Memory B cell (primary cell): Measurements from ENCODE around the gene SORD.
A peak's percentile ranks its signal among the peaks of the same experiment; 100 is the strongest.
"Not testable (repeated sequence)": the region's sequence is repeated elsewhere in the genome, so short reads cannot be mapped to it uniquely, and the experiment has no call there.

Experiments
- ATAC-seq: fragments of 150-1000 bp; cut with Tn5 transposase; 2 replicates; pipeline ENCODE4 v1.10.0; 2021; ENCODE audit warnings: low read depth, mild to moderate bottlenecking, moderate library complexity
- DNase-seq, 2 donors: peaks; one replicate each; pipeline ENCODE4 v3.0.0; 2022; ENCODE audit warnings: low spot score in 2 of 2
- H3K27ac Mint-ChIP-seq: one replicate; pipeline ENCODE4 v1.8.0; 2022; ENCODE audit warnings: mild to moderate bottlenecking, moderate library complexity, mixed read lengths
- H3K27me3 Mint-ChIP-seq: one replicate; pipeline ENCODE4 v1.8.0; 2022; ENCODE audit warnings: mixed read lengths
- H3K36me3 Mint-ChIP-seq: one replicate; pipeline ENCODE4 v1.8.0; 2022; ENCODE audit warnings: mild to moderate bottlenecking, mixed read lengths
- H3K4me1 Mint-ChIP-seq: one replicate; pipeline ENCODE4 v1.8.0; 2022; ENCODE audit warnings: mixed read lengths
- H3K4me3 Mint-ChIP-seq: one replicate; pipeline ENCODE4 v1.8.0; 2022; ENCODE audit warnings: mild to moderate bottlenecking, moderate library complexity, mixed read lengths
- H3K9me3 Mint-ChIP-seq: one replicate; pipeline ENCODE4 v1.8.0; 2022; ENCODE audit warnings: mixed read lengths

SORD gene

DNA sequence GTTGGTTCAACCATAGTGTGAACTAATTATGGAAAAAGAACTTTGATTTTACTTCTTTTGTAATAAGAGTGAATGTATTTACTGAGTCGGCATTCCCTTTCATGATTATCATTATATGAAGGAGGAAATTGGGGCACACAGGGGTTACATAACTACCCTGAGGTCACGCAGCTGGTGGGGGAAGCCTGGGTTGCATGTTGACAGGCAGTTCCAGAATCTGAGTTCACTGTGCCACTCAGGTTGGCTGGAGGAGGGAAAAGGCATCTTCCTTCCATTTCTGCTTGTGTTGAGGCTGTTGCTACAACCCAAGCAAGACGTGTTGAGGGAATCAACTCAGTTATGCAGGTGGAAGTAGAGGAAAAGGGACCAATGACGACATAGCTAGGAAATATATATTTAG lies 11.1 kb downstream of the SORD start:
- H3K4me3 Mint-ChIP-seq, H3K27me3 Mint-ChIP-seq, ATAC-seq, H3K27ac Mint-ChIP-seq, DNase-seq, H3K9me3 Mint-ChIP-seq: not testable (repeated sequence)
- Mint-ChIP-seq H3K4me1 (peaks cover 16% of the 10 kb centered on the region), H3K36me3 (peaks cover 16% of the 10 kb centered on the region)

DNA sequence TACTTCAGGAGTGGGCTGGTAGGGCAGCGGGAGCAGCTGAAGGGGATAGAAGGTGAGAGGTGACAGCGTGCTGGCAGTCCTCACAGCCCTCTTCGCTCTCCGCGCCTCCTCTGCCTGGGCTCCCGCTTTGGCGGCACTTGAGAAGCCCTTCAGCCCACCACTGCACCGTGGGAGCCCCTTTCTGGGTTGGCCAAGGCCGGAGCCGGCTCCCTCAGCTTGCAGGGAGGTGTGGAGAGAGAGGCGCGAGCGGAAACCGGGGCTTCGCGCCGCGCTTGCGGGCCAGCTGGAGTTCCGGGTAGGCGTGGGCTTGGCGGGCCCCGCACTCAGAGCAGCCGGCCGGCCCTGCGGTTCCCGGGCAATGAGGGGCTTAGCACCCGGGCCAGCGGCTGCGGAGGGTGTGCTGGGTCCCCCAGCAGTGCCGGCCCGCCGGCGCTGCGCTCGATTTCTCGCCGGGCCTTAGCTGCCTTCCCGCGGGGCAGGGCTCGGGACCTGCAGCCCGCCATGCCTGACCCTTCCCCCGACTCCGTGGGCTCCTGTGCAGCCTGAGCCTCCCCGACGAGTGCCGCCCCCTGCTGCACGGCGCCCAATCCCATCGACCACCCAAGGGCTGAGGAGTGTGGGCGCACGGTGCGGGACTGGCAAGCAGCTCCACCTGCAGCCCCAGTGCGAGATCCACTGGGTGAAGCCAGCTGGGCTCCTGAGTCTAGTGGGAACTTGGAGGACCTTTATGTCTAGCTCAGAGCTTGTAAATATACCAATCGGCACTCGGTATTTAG lies 11.8 kb downstream of the SORD start:
- H3K9me3 Mint-ChIP-seq, H3K27me3 Mint-ChIP-seq, H3K27ac Mint-ChIP-seq, H3K4me3 Mint-ChIP-seq, DNase-seq, ATAC-seq: not testable (repeated sequence)
- peaks cover 12% of the 10 kb centered on the region for H3K36me3 Mint-ChIP-seq
- H3K4me1 Mint-ChIP-seq = peaks cover 12% of the 10 kb centered on the region

DNA sequence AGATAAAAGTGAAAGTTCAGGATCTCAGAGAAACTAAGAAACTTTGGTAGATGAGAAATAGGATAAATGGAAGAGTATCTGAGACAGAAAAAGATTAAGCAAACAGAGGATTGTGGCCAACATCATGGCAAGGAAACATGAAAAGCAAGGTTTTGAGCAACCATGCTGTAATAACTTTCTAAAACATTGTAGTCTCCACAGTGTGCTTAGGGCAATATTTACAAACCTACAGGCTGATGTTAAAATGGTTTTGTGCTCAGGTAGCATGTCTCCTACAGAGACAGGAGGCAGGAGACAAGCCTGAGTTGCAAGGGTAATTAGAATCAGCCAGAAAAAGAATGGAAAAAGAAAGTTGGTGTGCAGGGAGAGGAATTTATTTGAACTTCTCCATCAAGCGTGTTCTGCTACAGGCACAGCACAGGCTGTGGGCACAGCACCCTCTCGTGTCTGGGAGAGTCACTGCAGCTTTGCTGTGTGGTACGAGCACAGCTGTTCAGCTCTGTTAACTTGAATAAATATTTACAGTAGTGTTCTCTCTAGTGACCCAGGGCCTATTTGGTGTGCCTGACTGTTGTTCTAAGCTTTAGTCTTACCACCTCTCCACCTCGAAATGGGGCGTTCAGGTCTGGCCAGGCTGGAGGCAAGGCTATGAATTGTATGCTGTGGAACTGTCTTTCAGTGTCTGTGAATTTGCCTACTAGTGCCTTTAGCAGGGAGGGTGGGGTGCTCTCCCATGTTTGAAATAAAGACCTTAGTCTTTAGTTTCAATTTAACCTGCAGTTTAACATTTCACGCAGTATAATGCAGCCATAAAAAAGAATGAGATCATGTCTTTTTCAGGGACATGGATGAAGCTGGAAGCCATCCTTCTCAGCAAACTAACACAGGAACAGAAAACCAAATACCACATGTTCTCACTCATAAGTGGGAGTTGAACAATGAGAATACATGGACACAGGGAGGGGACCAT lies 14.1 kb downstream of the SORD start:
- ATAC-seq (peak; percentile 100), DNase-seq (peak; percentile 71 to 72)
- not testable (repeated sequence) for H3K4me3 Mint-ChIP-seq, H3K9me3 Mint-ChIP-seq, H3K36me3 Mint-ChIP-seq, H3K27me3 Mint-ChIP-seq
- Mint-ChIP-seq H3K27ac (peak overlapping the region; percentile 45), H3K4me1 (peaks cover 11% of the 10 kb centered on the region)

DNA sequence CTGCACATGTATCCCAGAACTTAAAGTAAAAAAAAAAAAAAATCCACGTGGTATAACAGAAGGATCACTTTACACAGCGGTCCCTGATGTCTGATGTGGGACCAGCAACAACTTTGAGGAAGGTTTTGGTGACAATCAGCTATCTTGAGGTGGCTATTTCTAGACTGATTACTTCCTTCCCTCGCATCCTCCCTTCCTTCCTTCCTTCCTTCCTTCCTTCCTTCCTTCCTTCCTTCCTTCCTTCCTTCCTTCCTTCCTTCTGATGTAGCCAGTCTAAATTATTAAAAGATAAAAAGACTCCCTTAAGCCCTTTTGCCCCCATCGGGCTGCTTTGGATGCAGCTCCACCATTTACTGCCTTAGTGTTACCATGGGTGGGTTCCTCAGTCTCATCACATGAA lies 14.9 kb downstream of the SORD start:
- Mint-ChIP-seq H3K4me1 (peaks cover 11% of the 10 kb centered on the region), H3K27me3 (no peaks in the 10 kb centered on the region), H3K4me3 (no peak overlapping the region), H3K9me3 (no peaks in the 10 kb centered on the region), H3K27ac (no peak overlapping the region), H3K36me3 (peaks cover 5% of the 10 kb centered on the region)
- DNase-seq (no peak), ATAC-seq (no peak)

DNA sequence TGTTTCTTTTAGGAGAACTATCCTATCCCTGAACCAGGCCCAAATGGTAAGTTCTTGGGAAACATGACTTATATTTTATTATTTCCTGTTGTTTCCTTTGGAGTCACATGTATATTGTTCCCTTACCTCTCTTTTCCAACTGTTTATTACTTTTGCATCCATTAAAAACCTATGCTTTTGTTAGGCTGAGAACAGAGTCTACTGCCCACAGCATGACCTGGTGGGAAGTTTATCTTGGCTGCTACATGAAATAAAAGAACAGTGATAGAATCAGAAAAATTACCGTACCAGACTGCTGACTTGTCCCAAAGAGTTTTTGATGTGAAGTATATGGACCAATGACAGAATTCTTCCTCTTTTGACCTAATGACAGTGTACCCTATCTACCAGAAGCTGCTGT lies 17.4 kb downstream of the SORD start:
- not testable (repeated sequence) for H3K27me3 Mint-ChIP-seq, ATAC-seq, H3K27ac Mint-ChIP-seq, H3K36me3 Mint-ChIP-seq, H3K9me3 Mint-ChIP-seq, DNase-seq, H3K4me3 Mint-ChIP-seq
- peaks cover 11% of the 10 kb centered on the region for H3K4me1 Mint-ChIP-seq

DNA sequence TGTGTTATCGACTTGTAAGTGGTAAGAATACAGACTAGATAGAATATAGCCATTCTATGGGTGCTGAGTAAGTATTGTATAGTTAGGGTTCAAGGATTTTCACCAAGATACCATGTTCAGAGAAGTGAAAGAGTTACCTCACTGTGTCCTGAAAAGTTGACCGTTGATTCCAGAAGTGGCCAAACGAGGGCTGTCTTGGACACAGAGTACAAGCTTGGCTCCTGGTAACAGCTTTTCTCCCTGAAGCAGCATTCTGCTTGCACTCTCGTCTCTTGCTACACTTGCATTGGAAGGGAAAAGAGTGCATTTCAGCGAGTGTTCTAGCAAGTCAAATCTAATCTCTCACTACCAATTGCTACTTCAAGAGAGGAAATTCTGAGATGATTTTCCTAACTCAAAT lies 18.5 kb downstream of the SORD start:
- Mint-ChIP-seq H3K4me1 (peaks cover 11% of the 10 kb centered on the region), H3K27ac (peak overlapping the region; percentile 24)
- not testable (repeated sequence) for H3K9me3 Mint-ChIP-seq, H3K4me3 Mint-ChIP-seq, H3K36me3 Mint-ChIP-seq, DNase-seq, ATAC-seq, H3K27me3 Mint-ChIP-seq

DNA sequence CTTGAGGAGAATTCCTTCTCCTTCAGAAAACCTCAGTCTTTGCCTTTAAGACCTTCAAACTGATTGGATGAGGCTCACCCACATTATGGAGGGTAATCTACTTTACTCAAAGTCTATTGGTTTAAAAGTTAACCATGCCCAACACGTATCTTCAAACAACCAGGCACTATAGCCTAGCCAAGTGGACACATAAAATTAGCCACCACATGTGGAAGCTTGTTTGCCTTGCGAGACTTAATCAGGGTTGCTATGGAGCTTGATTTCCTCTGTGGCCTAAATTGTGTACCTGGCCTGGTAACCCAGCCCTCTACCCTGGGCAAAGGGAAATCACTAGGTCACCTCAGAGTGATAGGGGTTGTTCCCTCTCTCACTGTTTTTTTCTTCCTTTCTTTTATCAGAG lies 19.9 kb downstream of the SORD start:
- not testable (repeated sequence) for H3K4me1 Mint-ChIP-seq, DNase-seq, H3K27me3 Mint-ChIP-seq, H3K9me3 Mint-ChIP-seq, H3K27ac Mint-ChIP-seq, ATAC-seq, H3K4me3 Mint-ChIP-seq, H3K36me3 Mint-ChIP-seq

DNA sequence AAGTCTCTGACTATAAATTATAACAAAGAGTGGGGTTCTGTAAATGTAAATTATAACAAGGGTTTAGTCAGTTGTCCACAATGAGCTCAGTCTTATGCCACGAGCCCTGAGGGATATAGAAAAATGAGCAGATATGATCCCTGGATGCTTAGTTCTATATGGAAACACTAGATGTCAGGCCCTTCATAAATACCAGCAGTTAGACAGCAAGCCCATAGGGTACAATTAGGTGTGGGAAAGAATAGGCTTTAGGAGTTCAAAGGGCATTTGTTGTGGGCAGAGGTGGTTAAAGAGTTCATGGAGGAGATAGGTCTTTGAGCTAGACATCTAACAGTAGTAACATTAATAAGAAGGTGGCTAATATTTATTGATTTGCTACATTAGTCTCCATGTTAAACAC lies 21.3 kb downstream of the SORD start:
- DNase-seq, H3K9me3 Mint-ChIP-seq, H3K27ac Mint-ChIP-seq, H3K4me3 Mint-ChIP-seq, H3K4me1 Mint-ChIP-seq, ATAC-seq, H3K27me3 Mint-ChIP-seq, H3K36me3 Mint-ChIP-seq: not testable (repeated sequence)

DNA sequence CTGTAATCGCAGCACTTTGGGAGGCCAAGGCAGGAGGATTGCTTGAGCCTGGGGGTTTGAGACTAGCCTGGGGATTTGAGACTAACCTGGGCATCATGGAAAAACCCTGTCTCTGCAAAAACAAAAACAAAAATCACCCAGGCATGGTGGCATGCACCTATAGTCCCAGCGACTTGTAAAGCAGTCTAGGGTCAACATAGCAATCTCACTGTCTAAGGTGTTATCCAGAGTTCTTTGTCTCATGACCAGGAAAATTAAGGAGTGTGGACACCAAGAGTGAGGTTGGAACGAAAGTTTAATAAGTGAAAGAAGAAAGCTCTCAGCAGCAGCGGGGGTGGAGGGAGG lies 25.4 kb downstream of the SORD start:
- DNase-seq, H3K4me1 Mint-ChIP-seq, H3K9me3 Mint-ChIP-seq, H3K27me3 Mint-ChIP-seq: not testable (repeated sequence)
- Mint-ChIP-seq H3K4me3 (peak overlapping the region; percentile 73), H3K27ac (peak overlapping the region; percentile 99), H3K36me3 (peaks cover 12% of the 10 kb centered on the region)
- ATAC-seq = peak; percentile 49

DNA sequence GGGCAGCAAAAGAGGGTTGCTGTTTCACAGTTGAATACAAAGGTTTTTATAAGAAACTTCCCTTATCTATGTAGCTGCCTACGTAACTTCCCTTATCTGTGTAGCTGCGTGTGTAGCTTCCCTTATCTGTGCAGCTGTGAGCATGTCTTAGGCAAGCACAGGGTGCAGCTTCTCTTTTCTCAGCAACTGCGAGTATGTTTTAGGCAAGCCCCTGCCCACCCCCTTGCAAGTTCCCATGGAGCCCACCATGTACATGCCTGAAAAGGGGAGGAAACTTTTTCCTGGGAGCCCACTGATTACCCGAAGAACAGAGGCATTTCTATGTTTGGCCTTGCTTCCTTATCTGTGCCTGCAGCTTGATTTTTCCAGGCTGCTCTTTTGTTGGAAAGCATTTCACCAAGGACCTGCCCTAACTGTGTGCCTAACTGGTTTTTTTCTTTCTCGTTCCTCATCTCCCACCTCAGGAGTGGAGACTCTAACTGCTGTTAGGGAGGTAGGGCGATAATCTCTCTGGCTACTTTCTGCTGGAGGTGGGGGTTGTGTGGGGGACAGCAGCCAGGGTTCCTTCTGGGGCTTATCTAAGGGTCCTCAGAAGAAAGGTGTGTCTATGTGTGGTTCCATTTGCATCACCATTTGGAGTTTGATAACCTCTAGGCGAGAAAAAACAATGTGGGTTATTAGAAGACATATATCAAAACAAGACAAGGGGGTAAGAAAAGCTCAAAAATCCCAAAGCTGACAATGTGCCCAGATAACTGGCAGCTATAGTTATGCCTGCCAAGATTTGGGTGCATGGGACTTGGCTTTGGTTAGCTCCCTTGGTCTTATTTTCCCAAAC lies 26.0 kb downstream of the SORD start:
- H3K4me3 Mint-ChIP-seq = peak overlapping the region; percentile 73
- H3K27me3 Mint-ChIP-seq = no peaks in the 10 kb centered on the region
- peak; percentile 88 for ATAC-seq
- H3K36me3 Mint-ChIP-seq = peaks cover 12% of the 10 kb centered on the region
- peaks cover 6% of the 10 kb centered on the region for H3K4me1 Mint-ChIP-seq
- DNase-seq = peak; percentile 53 to 71
- H3K9me3 Mint-ChIP-seq = no peaks in the 10 kb centered on the region
- peak overlapping the region; percentile 99 for H3K27ac Mint-ChIP-seq

DNA sequence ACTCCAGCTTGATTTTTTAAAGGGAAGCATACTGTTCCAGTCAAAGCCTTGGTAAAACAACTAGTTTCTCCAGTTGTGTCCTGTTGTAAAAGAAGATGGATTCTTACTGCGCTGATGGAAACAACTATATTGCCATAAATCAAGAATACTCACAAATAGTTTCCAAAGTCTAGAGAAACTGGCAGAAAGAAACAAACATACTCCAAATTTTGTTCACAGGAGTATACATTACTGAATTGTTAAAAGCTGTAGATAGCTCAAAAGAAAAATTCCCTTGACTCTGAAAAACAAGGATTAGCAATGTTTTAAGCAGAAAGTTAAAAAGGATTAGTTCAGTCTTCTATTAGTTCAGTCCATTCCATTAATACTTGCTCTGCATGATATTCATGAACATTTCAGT lies 27.6 kb downstream of the SORD start:
- ATAC-seq (no peak), DNase-seq (no peak)
- peaks cover 12% of the 10 kb centered on the region for H3K36me3 Mint-ChIP-seq
- peaks cover 6% of the 10 kb centered on the region for H3K4me1 Mint-ChIP-seq
- H3K27me3 Mint-ChIP-seq = no peaks in the 10 kb centered on the region
- no peak overlapping the region for H3K4me3 Mint-ChIP-seq
- H3K9me3 Mint-ChIP-seq = no peaks in the 10 kb centered on the region
- peak overlapping the region; percentile 31 for H3K27ac Mint-ChIP-seq

DNA sequence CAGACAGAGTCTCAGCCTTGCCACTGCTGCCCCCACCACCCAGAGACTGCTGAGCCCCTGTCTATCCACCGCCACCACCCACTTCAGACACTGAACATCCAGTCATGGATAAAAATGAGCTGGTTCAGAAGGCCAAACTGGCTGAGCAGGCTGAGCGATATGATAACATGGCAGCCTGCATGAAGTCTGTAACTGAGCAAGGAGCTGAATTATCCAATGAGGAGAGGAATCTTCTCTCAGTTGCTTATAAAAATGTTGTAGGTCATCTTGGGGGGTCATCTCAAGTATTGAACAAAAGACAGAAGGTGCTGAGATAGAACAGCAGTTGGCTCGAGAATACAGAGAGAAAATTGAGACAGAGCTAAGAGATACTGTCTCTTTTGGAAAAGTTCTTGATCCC lies 29.7 kb downstream of the SORD start:
- not testable (repeated sequence) for H3K4me1 Mint-ChIP-seq, H3K9me3 Mint-ChIP-seq, H3K27ac Mint-ChIP-seq, ATAC-seq, H3K4me3 Mint-ChIP-seq, DNase-seq, H3K27me3 Mint-ChIP-seq
- peaks cover 12% of the 10 kb centered on the region for H3K36me3 Mint-ChIP-seq

DNA sequence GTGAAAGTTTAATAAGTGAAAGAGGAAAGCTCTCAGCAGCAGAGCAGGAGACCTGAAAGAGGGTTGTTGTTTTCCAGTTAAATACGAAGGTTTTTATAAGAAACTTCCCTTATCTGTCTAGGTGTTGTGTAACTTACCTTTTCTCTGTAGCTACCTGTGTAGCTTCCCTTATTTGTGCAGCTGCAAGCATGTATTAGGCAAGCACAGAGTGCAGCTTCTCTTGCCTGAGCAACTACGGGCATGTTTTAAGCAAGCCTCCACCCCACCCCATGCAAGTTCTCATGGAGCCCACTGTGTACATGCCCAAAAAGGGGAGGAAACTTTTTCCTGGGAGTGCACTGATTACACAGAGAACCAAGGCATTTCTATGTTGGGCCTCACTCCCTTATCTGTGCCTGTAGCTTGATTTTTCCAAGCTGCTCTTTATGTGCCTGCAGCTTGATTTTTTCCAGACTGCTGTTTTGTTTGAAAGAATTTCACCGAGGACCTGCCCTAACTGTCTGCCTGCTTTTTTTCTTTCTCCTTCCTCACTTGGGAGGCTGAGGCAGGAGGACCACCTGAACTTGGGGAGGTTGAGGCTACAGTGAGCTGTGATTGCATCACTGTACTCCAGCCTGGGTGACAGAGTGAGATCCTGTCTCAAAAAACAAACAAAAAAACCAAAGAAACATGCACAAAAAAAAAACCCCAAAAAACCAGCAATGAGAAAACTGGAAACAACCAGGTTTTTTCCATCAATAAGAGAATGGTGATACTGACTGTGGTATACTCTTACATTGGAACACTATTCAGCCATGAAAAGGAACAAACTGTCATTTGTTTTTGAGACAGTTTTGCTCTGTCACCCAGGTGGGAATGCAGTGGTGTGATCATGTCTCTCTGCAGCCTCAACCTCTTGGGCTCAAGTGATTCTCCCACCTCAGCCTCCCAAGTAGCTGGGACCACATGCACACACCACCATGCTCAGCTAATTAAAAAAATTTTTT lies 36.0 kb downstream of the SORD start:
- H3K27me3 Mint-ChIP-seq, H3K9me3 Mint-ChIP-seq, H3K27ac Mint-ChIP-seq, DNase-seq, H3K4me3 Mint-ChIP-seq, ATAC-seq, H3K4me1 Mint-ChIP-seq: not testable (repeated sequence)
- H3K36me3 Mint-ChIP-seq = peaks cover 13% of the 10 kb centered on the region
